A673 (cell line): Measurements from ENCODE around the gene ZMIZ2. TPM values are rescaled to one million over a fixed set of nuclear protein-coding genes. Genes with fewer than 3 reads are reported as not detected.

ENCODE experiments used
- BruUV-seq: library from RNA; stranded (reverse); fragments of 400-500 nt; replicated peaks from 2 replicates; lab custom pipeline; 2021; lab: Mats Ljungman, UMichigan
- CTCF ChIA-PET: fragments of 300-600 bp; sonication (Branson Sonifier 250); formaldehyde crosslinking; loops from one replicate; lab custom pipeline; 2022; ENCODE audit warnings: antibody characterized with exemption; lab: Charles Lee
- POLR2A ChIA-PET: fragments of 300-600 bp; sonication (Branson Sonifier 250); formaldehyde crosslinking; loops from one replicate; lab custom pipeline; 2022; ENCODE audit warnings: antibody characterized with exemption; ENCODE audit not compliant: low non-redundant PET; lab: Charles Lee
- DNase-seq: peaks from one replicate; pipeline ENCODE4 v3.0.0-alpha.2; 2015; ENCODE audit warnings: low spot score
- H3K27ac ChIP-seq: fragments of 200-600 bp; sonication (generic); 2 replicates; pipeline ENCODE4 v1.5.1; 2016; ENCODE audit warnings: mixed run types, low read depth, mild to moderate bottlenecking, mixed read lengths, antibody characterized with exemption, low read length; ENCODE audit not compliant: poor library complexity, severe bottlenecking
- H3K27me3 ChIP-seq: fragments of 200-600 bp; sonication (generic); replicated peaks from 2 replicates; pipeline ENCODE4 v1.6.1; 2017; ENCODE audit warnings: mixed run types, low read depth, mild to moderate bottlenecking, mixed read lengths, antibody characterized with exemption, low read length; ENCODE audit not compliant: insufficient read depth, poor library complexity
- H3K36me3 ChIP-seq: fragments of 200-600 bp; sonication (generic); 2 replicates; pipeline ENCODE4 v1.6.1; 2016; ENCODE audit warnings: mixed run types, mild to moderate bottlenecking, mixed read lengths, antibody characterized with exemption, low read length; ENCODE audit not compliant: insufficient read depth, poor library complexity, severe bottlenecking
- H3K4me1 ChIP-seq: fragments of 200-600 bp; sonication (generic); 2 replicates; pipeline ENCODE4 v1.6.1; 2017; ENCODE audit warnings: mixed run types, mild to moderate bottlenecking, mixed read lengths, antibody characterized with exemption, low read length; ENCODE audit not compliant: insufficient read depth, poor library complexity, severe bottlenecking
- H3K4me3 ChIP-seq: fragments of 200-600 bp; sonication (generic); 2 replicates; pipeline ENCODE4 v1.5.1; 2016; ENCODE audit warnings: low read depth, mixed run types, mild to moderate bottlenecking, mixed read lengths, low read length; ENCODE audit not compliant: poor library complexity, severe bottlenecking
- H3K9me3 ChIP-seq: fragments of 200-600 bp; sonication (generic); 2 replicates; pipeline ENCODE4 v1.6.1; 2016; ENCODE audit warnings: mixed run types, low read depth, mild to moderate bottlenecking, mixed read lengths, antibody characterized with exemption, low read length; ENCODE audit not compliant: poor library complexity, severe bottlenecking
- CTCF ChIP-seq: fragments of 300-800, 200-600 bp; sonication (generic); conservative IDR thresholded peaks from 2 replicates; pipeline ENCODE4 v1.5.1; 2017; ENCODE audit warnings: low read depth, mild to moderate bottlenecking, antibody characterized with exemption, low read length, moderate library complexity, mixed read lengths
- EZH2 ChIP-seq: fragments of 200-600 bp; sonication (generic); IDR thresholded peaks from 2 replicates; pipeline ENCODE4 v1.6.1; 2017; ENCODE audit warnings: borderline replicate concordance, low read depth, mild to moderate bottlenecking, mixed read lengths, antibody characterized with exemption, low read length; ENCODE audit not compliant: poor library complexity, severe bottlenecking
- intact Hi-C: fragments of 100-400 bp; cut with micrococcal nuclease; formaldehyde crosslinking; loops from one replicate; pipeline ENCODE4 v1.10.0; 2022; ENCODE audit not compliant: unreplicated experiment
- total RNA-seq: library from RNA; stranded (reverse); gene quantifications from 2 replicates; pipeline ENCODE4 v1.2.3, GENCODE V29; 2021

ZMIZ2 gene
- total RNA-seq, 1 experiment from 2014 or later = 114 TPM

GRCh38 chr7:44776211-44776610, 27.6 kb downstream of the ZMIZ2 start:
- Histone ChIP-seq H3K27ac (no peak overlapping the region), H3K4me1 (no peaks in the 10 kb centered on the region), H3K9me3 (no peaks in the 10 kb centered on the region), H3K27me3 (no peaks in the 10 kb centered on the region), H3K4me3 (no peak overlapping the region), H3K36me3 (no peaks in the 10 kb centered on the region)
- DNase-seq = no peak
- CTCF ChIA-PET = no interaction called here
- BruUV-seq = no TSS peak
- POLR2A ChIA-PET = no interaction called here
- intact Hi-C loops = no loop called here
- TF ChIP-seq EZH2 (no peak), CTCF (no peak)

GRCh38 chr7:44782460-44782859, 33.8 kb downstream of the ZMIZ2 start:
- Histone ChIP-seq H3K36me3 (no peaks in the 10 kb centered on the region), H3K27ac (no peak overlapping the region), H3K27me3 (no peaks in the 10 kb centered on the region), H3K4me3 (no peak overlapping the region), H3K9me3 (no peaks in the 10 kb centered on the region), H3K4me1 (no peaks in the 10 kb centered on the region)
- no peak for TF ChIP-seq CTCF
- TF ChIP-seq EZH2 = no peak
- POLR2A ChIA-PET = no interaction called here
- DNase-seq = no peak
- intact Hi-C loops = no loop called here
- BruUV-seq = no TSS peak
- CTCF ChIA-PET = no interaction called here

- no TSS peak for BruUV-seq
- H3K36me3 ChIP-seq = no peaks in the 10 kb centered on the region
- intact Hi-C loops = no loop called here
- DNase-seq = no peak
- H3K4me1 ChIP-seq = no peaks in the 10 kb centered on the region
- H3K4me3 ChIP-seq = no peak overlapping the region
- CTCF ChIA-PET = no interaction called here
- no peaks in the 10 kb centered on the region for H3K9me3 ChIP-seq
- POLR2A ChIA-PET = no interaction called here
- no peak for TF ChIP-seq CTCF
- no peak for TF ChIP-seq EZH2
- H3K27ac ChIP-seq = no peak overlapping the region
- no peaks in the 10 kb centered on the region for H3K27me3 ChIP-seq
These were observed 34.8 kb downstream of the ZMIZ2 start for GRCh38 chr7:44783407-44783806.
